ENCODE data around the gene ACYP2. TPM values are rescaled to one million over a fixed set of nuclear protein-coding genes. Genes with fewer than 3 reads are reported as not detected.

The ACYP2 gene
- total RNA-seq, 4 donors from 2014 or later, result 1.6 to 77.4 (median 11.4) TPM

- H3K9me3 ChIP-seq, result no peaks in the 10 kb centered on the region
- WGBS, 2 donors (ENCODE audit: low coverage in 1 of 2), result 72% methylated on average over 2 of the region's 2 CpGs
- in situ Hi-C loops (cut with MboI; ENCODE audit: low pct_ligation_motif_present in 1 of 4, low pct_unique_long_range_greater_than_20kb in 1 of 4, low sequenced_read_pairs in 3 of 4), result no loop called here
These were observed 36.1 kb upstream of the ACYP2 start for GRCh38 chr2:54079331-54079730.

GRCh38 chr2:54081574-54081973, 33.8 kb upstream of the ACYP2 start:
- Histone ChIP-seq H3K4me1 (no peaks in the 10 kb centered on the region), H3K27ac (no peak overlapping the region), H3K4me3 (no peak overlapping the region), H3K36me3 (no peaks in the 10 kb centered on the region), H3K27me3 (no peaks in the 10 kb centered on the region), H3K9me3 (no peaks in the 10 kb centered on the region)
- TF ChIP-seq POLR2AphosphoS5 (IDR thresholded peaks at IDR 0.05), result no peak
- TF ChIP-seq EP300 (IDR thresholded peaks at IDR 0.05; ENCODE audit: low read depth), result no peak
- no peak for TF ChIP-seq CTCF (IDR thresholded peaks at IDR 0.05)
- TF ChIP-seq POLR2A (IDR thresholded peaks at IDR 0.05), result no peak
- intact Hi-C loops (cut with DNase I; ENCODE audit: low total_unique reads), result no loop called here
- no peak for DNase-seq
- WGBS, 2 donors (ENCODE audit: low coverage in 1 of 2), result 68 to 74% methylated on average over 2 to 6 of the region's 6 CpGs
- in situ Hi-C loops (cut with MboI; ENCODE audit: low pct_ligation_motif_present in 1 of 4, low pct_unique_long_range_greater_than_20kb in 1 of 4, low sequenced_read_pairs in 3 of 4), result no loop called here

More at GRCh38 chr2:54079331-54079730, 36.1 kb upstream of the ACYP2 start:
- Histone ChIP-seq H3K4me3 (no peak overlapping the region), H3K36me3 (no peaks in the 10 kb centered on the region), H3K27ac (no peak overlapping the region), H3K4me1 (no peaks in the 10 kb centered on the region), H3K27me3 (no peaks in the 10 kb centered on the region)
- no peak for DNase-seq
- intact Hi-C loops (cut with DNase I; ENCODE audit: low total_unique reads), result no loop called here
- TF ChIP-seq EP300 (IDR thresholded peaks at IDR 0.05; ENCODE audit: low read depth) (no peak), CTCF (IDR thresholded peaks at IDR 0.05) (no peak), POLR2A (IDR thresholded peaks at IDR 0.05) (no peak), POLR2AphosphoS5 (IDR thresholded peaks at IDR 0.05) (no peak)

DNA sequence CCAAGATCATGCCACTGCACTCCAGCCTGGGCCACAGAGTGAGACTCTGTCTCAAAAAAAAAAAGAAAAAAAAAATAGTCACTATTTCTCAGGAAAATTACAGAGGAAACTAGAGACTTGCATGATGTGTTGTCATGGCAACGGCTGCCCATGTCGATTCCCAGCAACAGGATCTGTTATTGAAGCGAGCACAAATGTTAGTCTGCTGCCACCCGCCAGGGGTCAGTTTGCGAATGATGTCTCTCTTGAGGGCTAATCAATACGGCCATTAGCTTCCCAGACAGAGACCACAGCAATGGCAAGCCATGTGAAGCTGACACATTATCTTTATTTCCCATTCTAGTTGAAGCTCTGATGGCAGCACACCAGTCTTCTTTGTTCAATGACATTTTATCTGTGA, 32.4 kb upstream of the ACYP2 start:
- in situ Hi-C loops (cut with MboI; ENCODE audit: low pct_ligation_motif_present in 1 of 4, low pct_unique_long_range_greater_than_20kb in 1 of 4, low sequenced_read_pairs in 3 of 4) (no loop called here), intact Hi-C loops (cut with DNase I; ENCODE audit: low total_unique reads) (no loop called here)
- Histone ChIP-seq H3K9me3 (no peaks in the 10 kb centered on the region), H3K4me3 (no peak overlapping the region), H3K36me3 (no peaks in the 10 kb centered on the region), H3K4me1 (no peaks in the 10 kb centered on the region), H3K27ac (no peak overlapping the region), H3K27me3 (no peaks in the 10 kb centered on the region)
- WGBS, 2 donors (ENCODE audit: low coverage in 1 of 2), result 92 to 95% methylated on average over 6 of the region's 6 CpGs
- TF ChIP-seq POLR2AphosphoS5 (IDR thresholded peaks at IDR 0.05), result no peak
- no peak for TF ChIP-seq CTCF (IDR thresholded peaks at IDR 0.05)
- no peak for TF ChIP-seq POLR2A (IDR thresholded peaks at IDR 0.05)
- TF ChIP-seq EP300 (IDR thresholded peaks at IDR 0.05; ENCODE audit: low read depth), result no peak
- no peak for DNase-seq

- 82 to 100% methylated on average over 1 of the region's 1 CpG for WGBS, 2 donors (ENCODE audit: low coverage in 1 of 2)
- H3K27me3 ChIP-seq, result no peaks in the 10 kb centered on the region
- no peak overlapping the region for H3K4me3 ChIP-seq
- no peak overlapping the region for H3K27ac ChIP-seq
- no peaks in the 10 kb centered on the region for H3K4me1 ChIP-seq
- no peaks in the 10 kb centered on the region for H3K9me3 ChIP-seq
- intact Hi-C loops (cut with DNase I; ENCODE audit: low total_unique reads) (no loop called here), in situ Hi-C loops (cut with MboI; ENCODE audit: low pct_ligation_motif_present in 1 of 4, low pct_unique_long_range_greater_than_20kb in 1 of 4, low sequenced_read_pairs in 3 of 4) (no loop called here)
- DNase-seq, result no peak
- H3K36me3 ChIP-seq, result no peaks in the 10 kb centered on the region
- no peak for TF ChIP-seq POLR2A (IDR thresholded peaks at IDR 0.05)
- TF ChIP-seq CTCF (IDR thresholded peaks at IDR 0.05), result no peak
- no peak for TF ChIP-seq POLR2AphosphoS5 (IDR thresholded peaks at IDR 0.05)
- no peak for TF ChIP-seq EP300 (IDR thresholded peaks at IDR 0.05; ENCODE audit: low read depth)
These were observed 32.0 kb upstream of the ACYP2 start for GRCh38 chr2:54083445-54083844.

All from transverse colon (tissue), 4 donors.